GM19023 (cell line): ENCODE results near the gene ZDBF2.
A peak's percentile ranks its signal among the peaks of the same experiment; 100 is the strongest.
"Not testable (repeated sequence)": the region's sequence is repeated elsewhere in the genome, so short reads cannot be mapped to it uniquely, and the experiment has no call there.

Experiments used
- ATAC-seq: cut with Tn5 transposase; IDR thresholded peaks from one replicate; pipeline ENCODE4 v1.9.1; 2021; ENCODE audit warnings: mild to moderate bottlenecking, moderate library complexity; ENCODE audit not compliant: unreplicated experiment

Gene ZDBF2

DNA sequence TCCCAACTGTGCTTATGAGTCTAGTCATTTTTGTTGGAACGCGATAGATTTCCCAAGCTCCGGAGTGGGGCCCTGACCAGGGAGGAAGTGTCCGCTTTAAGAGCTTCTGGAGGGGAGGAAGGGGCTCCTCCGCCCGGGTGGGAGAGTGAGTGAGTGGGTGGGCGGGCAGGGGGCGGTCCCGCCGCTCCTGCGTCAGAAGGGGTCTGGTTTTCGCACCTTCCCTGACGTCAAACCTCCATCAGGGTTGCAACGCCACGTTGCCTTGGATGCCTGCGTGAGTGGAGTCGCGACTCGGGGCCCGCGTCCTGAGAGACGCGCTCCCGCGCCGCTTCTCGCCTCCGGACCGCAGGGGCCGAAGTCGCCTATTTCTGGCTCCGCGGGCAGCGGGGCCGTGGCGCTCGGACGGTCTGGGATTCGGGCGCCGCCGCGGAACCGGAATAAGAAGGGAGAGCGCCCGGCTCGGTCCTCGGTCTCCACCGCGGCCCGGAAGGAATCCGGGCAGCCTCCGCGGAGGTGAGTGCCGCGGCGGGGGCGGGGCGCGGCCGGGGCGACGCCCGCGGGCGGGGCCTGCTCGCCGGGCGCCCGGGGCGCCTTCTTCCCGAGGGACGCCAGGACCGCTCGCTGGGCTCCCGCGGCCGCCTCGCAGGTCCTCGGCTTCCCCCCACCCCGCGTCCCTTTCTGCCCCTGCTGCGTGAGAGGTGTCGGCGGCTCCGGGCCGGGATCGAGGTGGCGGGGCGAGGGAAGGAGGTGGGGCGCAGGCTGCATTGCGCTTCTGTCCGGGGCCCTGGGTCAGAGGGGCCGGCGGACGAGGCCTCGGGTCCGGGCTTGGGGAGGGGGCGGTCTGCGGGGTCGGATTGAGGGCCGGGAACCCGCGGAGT is at the start of gene ZDBF2:
Gene ZDBF2 (plus strand): TSS at position 230 of the 878 bp plus-strand sequence. CDS start 7,187 bp downstream, outside the sequence.
- ATAC-seq: peak; percentile 87

- peak; percentile 80 for ATAC-seq
Observed at GRCh38 chr2:206225435-206226232, 48.8 kb upstream of the ZDBF2 start.

- ATAC-seq: not testable (repeated sequence)
Observed at GRCh38 chr2:206228636-206229035, 45.8 kb upstream of the ZDBF2 start.

- ATAC-seq: no peak
Observed at GRCh38 chr2:206229642-206230041, 44.8 kb upstream of the ZDBF2 start.

DNA sequence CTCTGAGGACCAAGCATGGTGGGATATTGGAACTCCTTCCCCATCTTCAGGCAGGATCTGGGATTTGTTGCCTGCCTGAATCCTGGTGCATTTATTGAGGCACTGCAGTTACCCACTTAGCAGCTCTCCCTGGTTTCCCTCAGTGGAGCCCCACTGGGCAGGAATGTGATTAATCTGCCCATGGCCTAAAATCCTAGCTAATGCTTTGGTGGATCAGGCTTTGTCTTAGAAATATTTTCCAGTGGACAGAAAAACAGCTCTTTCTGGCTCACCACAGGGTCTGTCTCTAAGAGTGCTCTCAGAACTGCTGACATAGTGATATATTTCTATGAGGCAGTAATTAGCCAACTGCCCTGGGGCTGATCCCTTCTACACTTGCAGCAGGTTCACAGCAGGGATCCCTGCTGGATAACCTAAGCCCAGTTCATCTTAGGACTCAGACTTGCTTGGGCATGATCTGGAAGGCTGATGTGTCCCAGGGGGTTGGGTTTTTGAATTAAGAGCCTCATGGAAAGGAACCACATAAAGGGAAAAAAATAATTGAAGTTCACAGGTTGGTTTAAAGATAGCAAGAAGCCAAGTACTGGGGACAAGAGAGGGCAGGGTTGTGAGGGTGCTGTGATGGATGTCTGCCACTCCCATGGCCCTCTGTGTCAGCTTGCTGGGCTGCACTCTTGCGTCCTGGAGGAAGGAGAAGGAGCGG is 44.3 kb upstream of the ZDBF2 start:
- no peak for ATAC-seq

DNA sequence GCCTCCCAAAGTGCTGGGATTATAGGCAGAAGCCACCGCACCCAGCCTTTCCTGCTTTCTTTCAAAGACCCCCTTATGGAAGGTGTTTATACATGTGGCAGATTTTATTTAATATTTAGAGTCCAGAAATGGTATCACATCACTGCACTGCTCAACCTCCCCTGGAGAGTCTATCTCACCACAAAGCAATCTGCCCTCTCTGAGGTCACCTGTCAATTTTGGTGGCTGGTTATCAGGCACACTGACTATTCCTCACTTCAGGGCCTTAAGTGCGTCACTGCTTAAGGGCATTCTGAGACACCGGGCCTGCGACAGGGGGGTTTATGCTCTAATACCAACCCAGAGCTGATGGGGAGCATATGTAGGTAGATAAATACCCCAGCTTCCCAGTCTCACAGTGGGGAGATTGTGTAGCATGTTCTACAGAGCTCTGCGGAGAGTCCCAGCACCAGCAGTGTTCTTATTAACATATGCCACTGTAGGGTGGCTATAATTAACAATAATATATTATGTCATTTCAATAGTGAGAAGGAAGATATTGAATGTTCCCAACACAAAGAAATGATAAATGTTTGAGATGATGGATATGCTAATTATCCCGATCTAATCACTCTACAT is 42.7 kb upstream of the ZDBF2 start:
- ATAC-seq: no peak

DNA sequence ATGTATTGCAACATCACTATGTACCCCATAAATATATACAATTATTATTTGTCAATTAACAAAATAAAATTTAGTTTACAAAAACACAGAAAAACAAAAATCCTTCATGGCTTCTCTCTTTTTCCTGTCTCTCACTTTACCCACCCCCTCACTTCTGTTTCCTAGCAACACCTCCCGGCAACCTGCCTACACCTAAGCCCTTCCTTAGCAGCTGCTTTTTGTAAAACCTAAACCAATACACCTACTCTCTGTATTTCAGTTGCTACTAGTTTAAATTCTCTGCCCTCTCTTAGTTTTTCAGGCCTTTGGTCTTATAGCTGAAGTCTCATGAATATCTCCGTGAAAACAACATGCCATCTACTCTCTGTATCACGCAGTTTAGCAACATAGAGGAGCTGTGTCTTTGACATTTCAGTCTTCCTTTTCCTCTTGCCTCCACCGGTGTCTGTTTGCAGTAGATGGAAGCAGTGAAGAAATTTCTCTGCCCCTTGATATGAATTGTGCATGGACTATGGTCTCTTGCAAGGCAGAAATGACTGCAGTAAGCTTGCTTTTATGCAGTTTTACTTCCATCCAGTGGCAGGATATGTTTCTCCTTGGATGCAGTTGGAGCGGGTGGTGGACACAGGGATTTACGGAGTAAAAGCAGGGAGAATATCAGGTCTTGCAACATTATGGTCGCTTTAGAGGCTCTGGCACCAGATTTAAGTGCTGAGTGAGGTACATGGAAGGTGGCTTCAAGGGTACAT is 42.0 kb upstream of the ZDBF2 start:
- no peak for ATAC-seq

DNA sequence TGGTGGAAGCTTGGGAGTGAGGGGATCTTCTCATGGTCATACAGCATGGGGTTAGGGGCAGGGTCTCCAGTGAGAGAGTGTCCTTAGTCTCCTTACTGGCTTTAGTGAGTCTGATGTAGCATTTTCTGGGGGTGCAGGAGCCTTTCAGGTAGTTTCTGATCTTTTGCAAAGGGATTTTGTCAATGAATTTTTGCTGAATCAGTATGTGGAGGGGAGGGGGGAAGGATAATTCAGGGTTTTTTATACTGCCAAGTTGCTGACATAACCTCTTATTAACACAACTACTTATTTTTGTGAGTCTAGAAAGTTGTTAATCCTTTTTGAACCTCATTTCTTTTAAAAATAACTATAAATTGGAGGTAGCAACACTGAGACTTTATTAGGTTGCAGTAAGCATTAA is 35.3 kb upstream of the ZDBF2 start:
- ATAC-seq: no peak

DNA sequence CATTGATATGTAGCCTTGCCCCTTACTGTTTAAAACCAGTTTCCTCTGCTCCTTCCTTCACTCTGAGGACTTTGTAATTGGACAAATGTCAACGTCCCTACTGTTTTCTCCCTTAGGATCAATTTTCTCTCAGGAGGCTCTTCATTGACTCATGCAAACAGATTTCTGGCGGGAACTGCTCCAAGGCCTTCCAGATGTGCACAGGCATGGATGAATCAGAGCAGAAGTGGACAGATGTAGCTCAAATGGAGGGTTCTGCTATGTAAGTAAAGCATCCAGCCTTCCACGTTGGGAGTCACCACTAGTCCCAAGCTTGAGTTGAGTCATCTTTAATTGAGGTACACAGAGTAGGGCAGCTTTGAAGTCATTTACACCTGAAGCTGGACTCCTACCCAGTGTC is 34.1 kb upstream of the ZDBF2 start:
- ATAC-seq: no peak

GRCh38 chr2:206241736-206242135 is 32.7 kb upstream of the ZDBF2 start:
- ATAC-seq: no peak

DNA sequence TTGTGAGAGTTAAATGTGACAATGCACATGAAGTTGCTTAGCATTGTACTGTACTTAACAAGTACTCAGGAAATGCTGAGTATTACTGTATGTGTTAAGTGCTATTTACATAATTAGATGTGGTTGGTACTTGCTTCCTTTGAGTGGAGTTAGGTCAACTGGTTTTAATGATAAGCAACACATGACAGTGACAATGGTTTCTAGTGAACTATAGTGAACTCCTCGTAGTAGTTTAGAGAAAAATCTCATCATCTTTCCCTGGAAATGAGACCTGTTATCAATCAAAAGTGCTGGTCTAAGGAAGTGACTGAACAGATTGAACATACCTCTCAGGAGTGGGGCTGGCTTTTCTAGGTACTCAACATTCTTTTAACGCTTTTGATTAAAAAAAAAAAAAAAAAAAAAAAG is 29.2 kb upstream of the ZDBF2 start:
- ATAC-seq: no peak

DNA sequence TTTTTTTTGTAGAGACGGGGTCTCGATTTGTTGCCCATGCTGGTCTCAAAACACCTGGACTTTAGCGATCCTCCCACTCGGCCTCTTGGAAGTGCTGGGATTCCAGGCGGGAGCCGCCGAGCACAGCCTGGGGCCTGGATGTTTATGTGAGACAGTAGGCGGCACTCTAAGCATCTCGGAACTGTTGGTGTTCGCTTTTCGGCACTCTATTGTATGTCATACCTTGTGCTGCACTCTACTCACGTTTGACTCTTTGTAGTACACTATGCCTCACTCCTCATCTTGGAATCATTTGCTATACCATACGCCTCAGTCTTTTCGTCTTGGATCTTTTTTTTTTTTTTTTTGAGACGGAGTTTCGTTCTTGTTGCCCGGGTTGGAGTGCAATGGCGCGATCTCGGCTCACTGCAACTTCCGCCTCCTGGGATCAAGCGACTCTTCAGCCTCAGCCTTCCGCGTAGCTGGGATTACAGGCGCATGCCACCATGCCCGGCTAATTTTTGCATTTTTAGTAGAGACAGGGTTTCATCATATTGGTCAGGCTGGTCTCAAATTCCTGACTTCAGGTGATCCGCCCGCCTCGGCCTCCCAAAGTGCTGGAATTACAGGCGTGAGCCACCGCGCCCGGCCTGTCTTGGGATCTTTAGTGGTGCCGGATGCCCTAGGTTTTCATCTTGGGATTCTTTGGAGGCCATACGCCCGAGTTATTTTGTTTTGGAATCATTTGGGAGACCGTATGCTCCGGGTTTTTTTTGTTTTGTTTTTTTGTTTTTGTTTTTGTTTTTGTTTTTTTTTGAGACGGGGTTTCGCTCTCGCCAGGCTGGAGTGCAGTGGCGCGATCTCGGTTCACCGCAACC is 24.2 kb upstream of the ZDBF2 start:
- no peak for ATAC-seq

- no peak for ATAC-seq
Observed at GRCh38 chr2:206253125-206253776, 21.2 kb upstream of the ZDBF2 start.

- ATAC-seq: no peak
Observed at GRCh38 chr2:206253777-206254166, 20.7 kb upstream of the ZDBF2 start.

- ATAC-seq: no peak
Observed at GRCh38 chr2:206255003-206255402, 19.5 kb upstream of the ZDBF2 start.

DNA sequence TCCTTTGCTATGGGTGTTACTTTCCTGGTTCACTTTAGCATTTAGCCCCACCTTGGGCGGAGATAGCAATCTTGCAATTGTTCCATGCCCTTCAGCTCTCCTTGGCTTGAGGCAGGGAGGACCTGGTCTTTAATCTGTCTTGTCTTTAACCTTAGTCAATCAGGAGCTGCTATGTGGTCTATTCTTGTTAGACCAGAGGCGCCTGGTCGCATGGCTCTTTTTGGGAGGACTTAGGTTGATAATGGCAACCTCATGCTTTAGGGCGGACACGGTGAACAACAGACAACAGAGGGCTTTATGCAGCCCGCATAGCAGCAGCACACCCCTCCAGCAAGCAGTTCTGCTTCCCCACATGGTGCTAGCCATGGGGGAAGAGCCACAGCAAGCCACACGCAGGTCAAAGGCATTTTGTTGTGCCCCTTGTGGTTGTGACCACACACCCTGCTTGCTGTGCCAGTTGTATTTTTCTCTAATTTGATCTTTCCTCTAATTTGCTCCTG is 17.7 kb upstream of the ZDBF2 start:
- ATAC-seq: no peak

DNA sequence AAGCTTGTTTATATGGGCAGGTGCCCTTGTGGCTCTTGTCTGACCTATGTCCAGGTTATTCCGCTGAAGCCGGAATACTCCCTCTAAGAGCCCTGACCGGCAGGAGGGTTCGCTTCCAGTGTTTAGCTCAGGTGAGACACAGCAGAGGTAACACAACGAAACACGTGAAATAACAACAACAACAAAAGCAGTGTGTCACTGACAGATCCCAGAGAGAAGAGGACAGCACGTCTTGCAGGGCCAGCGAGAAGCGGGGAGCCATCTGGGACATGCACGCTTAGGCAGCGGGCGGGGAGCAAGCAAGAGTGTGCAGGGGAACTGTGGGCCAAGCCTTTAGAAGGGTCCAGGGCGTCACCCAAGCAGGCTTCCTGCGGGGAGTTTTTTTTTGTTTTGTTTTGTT is 17.1 kb upstream of the ZDBF2 start:
- no peak for ATAC-seq

- ATAC-seq: no peak
Observed at GRCh38 chr2:206257861-206258260, 16.6 kb upstream of the ZDBF2 start.

DNA sequence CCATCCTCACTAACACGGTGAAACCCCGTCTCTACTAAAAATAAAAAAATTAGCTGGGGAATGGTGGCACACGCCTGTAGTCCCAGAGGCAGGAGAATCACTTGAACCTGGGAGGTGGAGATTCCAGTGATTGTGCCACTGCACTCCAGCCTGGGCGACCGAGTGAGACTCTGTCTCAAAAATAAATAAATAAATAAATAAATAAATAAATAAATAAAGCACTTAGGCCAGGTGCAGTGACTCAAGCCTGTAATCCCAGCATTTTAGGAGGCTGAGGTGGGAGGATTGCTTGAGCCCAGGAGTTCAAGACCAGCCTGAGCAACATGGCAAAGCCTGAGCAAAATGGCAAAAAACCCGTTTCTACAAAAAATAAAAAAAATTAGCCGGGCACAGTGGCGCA is 15.8 kb upstream of the ZDBF2 start:
- ATAC-seq: not testable (repeated sequence)
